Mononuclear cell (primary cell): ENCODE measurements around the gene KCNK10. TPM values are rescaled to one million over a fixed set of nuclear protein-coding genes. Genes with fewer than 3 reads are reported as not detected.

ENCODE experiments used
- H3K27me3 ChIP-seq: 2 replicates; pipeline ENCODE4 v1.6.0; 2011; ENCODE audit warnings: low read length, control low read depth; ENCODE audit not compliant: insufficient read depth
- H3K4me1 ChIP-seq: 2 replicates; pipeline ENCODE4 v1.5.1; 2011; ENCODE audit warnings: mild to moderate bottlenecking, low read length, control low read depth; ENCODE audit not compliant: insufficient read depth
- H3K4me3 ChIP-seq: 2 replicates; pipeline ENCODE4 v1.5.1; 2011; ENCODE audit warnings: mild to moderate bottlenecking, low read length, moderate library complexity
- H3K9me3 ChIP-seq: 2 replicates; pipeline ENCODE4 v1.5.1; 2011; ENCODE audit warnings: low read depth, mild to moderate bottlenecking, control low read depth, low read length
- total RNA-seq: library from RNA; depleted of rRNA; stranded (reverse); fragments of >200 nt; gene quantifications from one replicate; pipeline ENCODE4 v1.2.3, GENCODE V29; 2012

The KCNK10 gene
- total RNA-seq, 1 donor: 0.10 TPM

DNA sequence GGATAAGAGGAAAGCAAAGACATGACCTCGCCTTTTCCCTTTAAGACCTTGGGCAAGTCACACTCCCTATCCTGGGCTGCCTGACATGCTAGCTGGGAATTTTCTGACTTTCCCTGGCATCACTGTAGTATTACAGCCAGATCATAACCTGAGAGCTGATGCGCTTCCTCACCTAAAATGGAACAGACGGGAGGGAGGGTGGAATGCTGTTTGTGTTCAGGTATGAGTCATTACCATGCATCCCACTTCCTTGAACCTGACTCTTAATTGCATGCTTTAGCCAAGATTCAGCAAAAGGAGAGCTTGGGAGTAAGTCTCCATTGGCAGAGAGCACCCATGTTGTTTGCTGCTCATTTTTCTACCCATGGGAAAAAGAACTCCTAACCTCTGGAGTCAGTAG lies 156.5 kb downstream of the KCNK10 start:
- peaks cover 20% of the 10 kb centered on the region for H3K27me3 ChIP-seq
- H3K4me1 ChIP-seq: peaks cover 6% of the 10 kb centered on the region
- H3K9me3 ChIP-seq: no peaks in the 10 kb centered on the region
- H3K4me3 ChIP-seq: no peak overlapping the region

DNA sequence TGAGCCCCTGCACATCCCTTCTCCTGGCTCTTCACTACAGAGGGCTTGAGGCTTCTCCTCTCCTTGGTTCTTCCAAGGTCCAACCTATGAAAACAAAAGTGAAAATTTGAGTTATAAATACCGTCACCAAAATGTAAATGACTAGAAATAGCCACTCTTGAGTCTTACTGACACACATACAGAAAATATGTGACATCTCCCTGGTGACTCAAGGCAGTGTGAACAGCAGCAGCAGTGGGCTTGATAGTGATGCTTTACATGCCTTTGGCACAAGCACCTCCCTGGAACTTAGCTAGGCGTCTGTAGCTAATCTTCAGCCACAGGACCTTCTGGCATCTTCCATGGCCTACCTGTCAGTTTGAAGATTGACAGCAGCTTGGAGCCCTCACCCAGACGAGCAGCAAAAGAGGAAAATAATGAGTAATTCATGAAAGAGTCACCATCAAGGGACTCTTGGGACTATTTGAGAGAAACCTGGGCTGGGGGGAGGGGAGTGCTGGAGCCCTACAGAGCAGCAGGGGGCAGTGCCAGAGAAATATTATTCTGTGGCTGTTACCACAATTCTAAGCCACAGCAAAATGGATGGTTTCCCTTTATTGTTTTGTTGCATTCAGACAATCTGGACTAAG lies 158.0 kb downstream of the KCNK10 start:
- H3K4me1 ChIP-seq: peaks cover 6% of the 10 kb centered on the region
- H3K27me3 ChIP-seq: peaks cover 4% of the 10 kb centered on the region
- no peak overlapping the region for H3K4me3 ChIP-seq
- H3K9me3 ChIP-seq: no peaks in the 10 kb centered on the region

DNA sequence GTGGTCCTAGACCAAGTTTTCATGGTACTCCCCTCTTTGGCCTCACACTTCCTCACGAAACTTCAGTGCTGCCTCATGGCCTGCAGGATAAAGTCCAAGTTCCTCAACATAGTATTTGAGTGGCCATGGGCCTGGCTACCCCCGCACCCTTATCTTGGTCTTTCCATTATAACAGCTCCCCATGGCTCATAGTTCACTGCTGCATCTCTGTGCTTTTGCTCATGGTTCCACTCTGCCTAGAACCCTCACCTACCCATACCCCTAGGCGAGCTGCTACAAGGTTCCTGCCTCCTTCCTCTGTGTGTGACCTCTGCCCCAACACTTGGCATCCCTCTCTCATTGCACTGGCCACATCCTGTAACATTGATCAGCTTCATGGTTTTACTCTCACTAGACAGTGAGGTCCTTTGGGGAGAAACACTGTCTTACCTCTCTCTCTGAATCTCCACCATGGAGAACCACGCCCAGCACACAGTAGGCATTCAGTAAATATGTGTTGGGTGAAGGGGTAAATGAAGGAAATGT lies 159.3 kb downstream of the KCNK10 start:
- H3K4me3 ChIP-seq: no peak overlapping the region
- peaks cover 5% of the 10 kb centered on the region for H3K4me1 ChIP-seq
- H3K27me3 ChIP-seq: no peaks in the 10 kb centered on the region
- no peaks in the 10 kb centered on the region for H3K9me3 ChIP-seq

DNA sequence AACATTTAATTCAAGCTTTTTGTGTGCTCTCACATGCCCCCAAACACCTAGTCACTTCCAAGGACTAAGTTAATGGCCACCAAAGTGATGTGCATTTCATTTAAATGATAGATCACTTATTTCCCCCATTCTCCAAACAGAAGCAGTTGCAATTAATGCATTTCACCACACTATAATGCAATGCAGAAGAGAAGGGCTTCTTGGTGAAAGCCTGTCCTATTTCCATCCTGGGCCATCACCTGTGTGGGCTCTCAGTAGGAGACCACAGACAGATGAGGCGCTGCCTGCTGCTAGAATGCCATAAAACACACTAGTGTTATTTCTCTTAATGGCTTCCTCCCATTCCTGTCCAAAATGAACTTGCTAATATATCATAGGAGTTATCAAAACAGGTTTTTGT lies 166.9 kb downstream of the KCNK10 start:
- Histone ChIP-seq H3K27me3 (no peaks in the 10 kb centered on the region), H3K9me3 (no peaks in the 10 kb centered on the region), H3K4me3 (no peak overlapping the region), H3K4me1 (no peaks in the 10 kb centered on the region)

DNA sequence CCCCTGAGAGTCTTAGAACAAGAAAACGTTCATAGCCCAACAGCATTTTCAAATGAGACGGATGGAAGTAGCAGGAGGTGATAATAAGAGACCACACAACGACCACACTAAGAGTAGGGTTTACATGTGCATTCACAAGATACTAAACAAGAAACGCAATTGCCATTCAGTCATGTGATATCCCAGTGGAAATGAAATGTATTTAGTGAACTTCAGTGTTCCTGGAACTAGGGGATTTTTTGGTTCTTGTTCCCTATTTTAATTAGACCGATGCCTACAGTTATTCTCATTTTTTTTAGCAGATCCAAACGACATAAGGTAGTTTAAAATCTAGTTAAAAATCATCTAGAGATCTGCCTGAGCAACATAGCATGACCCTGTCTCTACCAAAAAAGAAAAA lies 168.1 kb downstream of the KCNK10 start:
- no peak overlapping the region for H3K4me3 ChIP-seq
- no peaks in the 10 kb centered on the region for H3K9me3 ChIP-seq
- H3K4me1 ChIP-seq: no peaks in the 10 kb centered on the region
- no peaks in the 10 kb centered on the region for H3K27me3 ChIP-seq

DNA sequence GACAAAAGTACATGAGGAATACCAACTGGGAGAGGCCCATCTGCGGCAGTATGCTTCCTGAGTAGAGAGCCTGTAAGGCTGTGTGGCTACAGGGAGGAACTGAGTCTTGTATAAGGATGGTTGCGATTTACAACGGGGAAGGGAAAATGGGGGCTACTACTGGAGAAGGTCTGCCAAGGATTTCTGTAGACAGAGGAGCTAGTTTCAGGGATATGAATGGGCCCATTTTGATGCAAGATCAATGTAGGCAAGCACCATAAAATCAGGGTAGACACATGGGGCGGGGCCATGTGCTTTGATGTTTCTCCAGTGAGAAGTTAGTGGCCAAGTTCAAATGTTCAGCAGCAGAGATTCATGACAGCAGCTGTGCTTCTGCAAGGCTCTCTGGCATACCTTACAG lies 168.7 kb downstream of the KCNK10 start:
- H3K27me3 ChIP-seq: no peaks in the 10 kb centered on the region
- no peak overlapping the region for H3K4me3 ChIP-seq
- H3K4me1 ChIP-seq: no peaks in the 10 kb centered on the region
- no peaks in the 10 kb centered on the region for H3K9me3 ChIP-seq

DNA sequence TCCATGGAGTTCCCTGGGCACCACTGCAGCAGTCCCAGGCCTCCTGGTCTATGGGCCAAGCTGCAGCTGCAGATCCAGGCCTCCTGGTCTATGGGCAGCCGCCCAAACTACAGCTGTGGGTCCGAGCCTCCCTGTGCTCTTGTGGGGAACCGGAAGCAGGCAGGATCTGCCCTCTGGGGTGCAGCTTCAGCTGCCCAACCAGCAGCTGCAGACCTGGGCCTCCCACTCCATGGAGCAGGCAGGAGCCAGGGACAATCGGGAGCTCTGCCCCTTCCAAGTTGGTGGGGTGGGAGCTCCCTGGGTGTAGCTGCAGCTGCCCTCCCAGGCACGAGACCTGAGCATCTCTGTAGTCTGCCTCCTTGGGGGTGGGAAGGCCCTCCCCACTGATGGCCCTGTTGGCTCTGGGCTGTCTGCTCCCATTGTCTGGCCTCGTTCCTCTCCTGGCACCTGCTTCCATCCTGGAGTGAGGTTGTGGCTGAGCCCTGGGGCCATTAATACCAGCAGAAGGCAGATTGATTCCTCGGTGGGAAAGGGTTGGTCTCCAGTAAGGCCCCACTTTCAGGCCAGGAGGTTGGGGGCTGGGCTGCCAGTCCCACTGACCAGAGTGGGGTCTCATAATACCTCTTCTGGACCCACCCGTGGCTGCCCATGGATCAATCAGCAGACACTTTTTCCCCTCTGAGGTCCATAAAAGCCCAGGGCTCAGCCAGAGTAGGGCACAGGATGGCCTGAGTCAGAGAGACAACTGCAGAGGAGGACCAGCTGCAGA lies 176.0 kb downstream of the KCNK10 start:
- Histone ChIP-seq H3K4me3 (no peak overlapping the region), H3K27me3 (no peaks in the 10 kb centered on the region), H3K4me1 (no peaks in the 10 kb centered on the region), H3K9me3 (no peaks in the 10 kb centered on the region)

DNA sequence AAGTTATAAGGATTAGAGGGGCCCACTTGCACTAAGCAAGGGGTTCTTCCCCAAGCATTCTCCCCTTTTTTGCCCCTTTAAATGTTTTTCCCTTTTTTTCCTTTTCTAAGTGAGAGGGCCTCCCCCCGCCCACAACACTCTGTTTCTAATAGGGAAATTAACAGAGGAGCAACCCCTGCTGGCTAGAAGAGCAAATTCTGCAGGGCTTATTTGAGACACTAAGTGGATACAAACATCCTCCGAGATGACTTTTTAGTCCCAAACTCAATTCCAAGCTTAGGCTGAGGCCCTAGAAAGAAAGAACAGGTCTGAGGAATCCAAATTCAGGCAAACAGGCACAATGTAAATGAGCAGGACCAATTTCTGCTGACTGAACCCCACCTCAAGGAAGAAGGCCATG lies 179.3 kb downstream of the KCNK10 start:
- no peak overlapping the region for H3K4me3 ChIP-seq
- H3K9me3 ChIP-seq: no peaks in the 10 kb centered on the region
- H3K4me1 ChIP-seq: no peaks in the 10 kb centered on the region
- no peaks in the 10 kb centered on the region for H3K27me3 ChIP-seq

DNA sequence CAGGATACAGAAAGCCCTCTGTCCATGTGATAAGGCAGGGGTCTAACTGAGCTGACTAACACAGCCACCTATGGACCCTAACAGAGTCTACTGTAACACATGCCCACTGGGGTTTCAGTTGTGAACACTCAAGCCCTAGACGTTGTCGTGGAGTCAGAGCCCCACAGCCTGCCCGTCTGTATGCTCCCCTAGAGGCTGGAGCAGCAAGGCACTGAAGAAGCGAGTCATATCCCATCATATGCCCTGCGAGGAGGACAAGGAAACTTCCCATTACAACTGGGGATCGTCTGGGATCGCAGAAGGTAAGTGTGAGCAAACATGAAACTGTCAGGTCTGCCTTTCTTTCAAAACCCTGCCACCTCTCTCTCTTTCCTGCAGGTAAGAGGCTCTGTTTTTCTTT lies 180.1 kb downstream of the KCNK10 start:
- Histone ChIP-seq H3K4me1 (no peaks in the 10 kb centered on the region), H3K27me3 (no peaks in the 10 kb centered on the region), H3K4me3 (no peak overlapping the region), H3K9me3 (no peaks in the 10 kb centered on the region)

DNA sequence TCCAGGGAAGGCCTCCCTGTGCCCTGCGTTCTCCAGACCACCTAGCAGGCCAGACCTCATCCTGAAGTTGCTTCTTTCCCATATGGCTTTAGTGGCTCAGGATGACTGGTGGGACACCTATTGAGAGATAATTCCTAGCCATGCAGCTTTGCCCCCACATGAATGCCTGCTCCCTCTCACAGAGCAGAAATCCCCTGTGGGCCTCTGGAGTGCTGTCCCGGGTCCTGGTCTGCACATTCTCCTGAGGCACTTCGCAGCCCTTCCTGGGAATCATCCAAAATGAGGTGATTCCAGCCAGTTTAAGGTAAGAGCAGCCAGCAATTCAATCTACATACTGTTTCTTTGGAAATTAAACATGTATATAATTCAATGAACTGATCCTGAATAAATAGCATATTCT lies 182.2 kb downstream of the KCNK10 start:
- no peaks in the 10 kb centered on the region for H3K27me3 ChIP-seq
- no peak overlapping the region for H3K4me3 ChIP-seq
- no peaks in the 10 kb centered on the region for H3K9me3 ChIP-seq
- peaks cover 5% of the 10 kb centered on the region for H3K4me1 ChIP-seq

DNA sequence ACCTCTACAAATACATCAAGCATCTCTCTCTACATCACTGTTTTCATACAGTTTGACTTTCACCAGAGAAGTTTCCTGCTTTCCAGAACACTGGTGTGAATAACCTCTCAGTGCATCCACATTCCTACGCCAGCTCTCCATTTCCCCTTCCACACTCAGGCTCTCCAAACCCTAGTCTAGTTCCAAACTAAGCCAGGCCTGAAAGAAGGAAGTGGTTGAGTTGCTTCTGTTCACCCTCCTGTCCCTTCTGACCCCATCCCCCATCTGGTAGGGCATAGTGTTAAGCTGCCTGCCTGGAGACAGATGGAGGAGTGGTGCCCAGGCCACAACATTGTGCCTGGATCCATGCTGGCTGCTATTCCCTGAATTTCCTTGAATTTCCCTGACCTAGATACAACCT lies 185.7 kb downstream of the KCNK10 start:
- Histone ChIP-seq H3K4me3 (no peak overlapping the region), H3K27me3 (peaks cover 5% of the 10 kb centered on the region), H3K4me1 (peaks cover 5% of the 10 kb centered on the region), H3K9me3 (no peaks in the 10 kb centered on the region)

Other genes with a start within 250 kb of the KCNK10 start
- gene SPATA7, start 62.4 kb upstream of the KCNK10 start, total RNA-seq: 5.0 TPM
- not detected for gene PTPN21, start 231.7 kb upstream of the KCNK10 start, total RNA-seq
- 31.2 TPM for gene ZC3H14, start 239.8 kb upstream of the KCNK10 start, total RNA-seq